ENCODE measurements around the gene SLC35F4.

The SLC35F4 gene

GRCh38 chr14:57847706-57848105, 18.2 kb downstream of the SLC35F4 start:
- no peak for DNase-seq

GRCh38 chr14:57847096-57847495, 18.8 kb downstream of the SLC35F4 start:
- DNase-seq, result no peak

GRCh38 chr14:57846596-57846995, 19.3 kb downstream of the SLC35F4 start:
- no peak for DNase-seq

- DNase-seq, result no peak
These were observed 19.9 kb downstream of the SLC35F4 start for GRCh38 chr14:57845802-57846531.

GRCh38 chr14:57845316-57845715, 20.6 kb downstream of the SLC35F4 start:
- DNase-seq, result no peak

GRCh38 chr14:57837267-57837666, 28.6 kb downstream of the SLC35F4 start:
- DNase-seq, result no peak

- DNase-seq, result no peak
These were observed 30.1 kb downstream of the SLC35F4 start for GRCh38 chr14:57835766-57836165.

GRCh38 chr14:57834961-57835360, 30.9 kb downstream of the SLC35F4 start:
- no peak for DNase-seq

GRCh38 chr14:57834001-57834598, 31.8 kb downstream of the SLC35F4 start:
- DNase-seq, result no peak

- DNase-seq, result no peak
These were observed 32.6 kb downstream of the SLC35F4 start for GRCh38 chr14:57833323-57833722.

GRCh38 chr14:57831981-57832380, 33.9 kb downstream of the SLC35F4 start:
- no peak for DNase-seq

- DNase-seq, result no peak
These were observed 37.2 kb downstream of the SLC35F4 start for GRCh38 chr14:57828713-57829112.

- DNase-seq, result no peak
These were observed 42.8 kb downstream of the SLC35F4 start for GRCh38 chr14:57823015-57823660.

GRCh38 chr14:57822081-57822480, 43.8 kb downstream of the SLC35F4 start:
- no peak for DNase-seq

- DNase-seq, result no peak
These were observed 45.3 kb downstream of the SLC35F4 start for GRCh38 chr14:57820581-57820980.

GRCh38 chr14:57818511-57818910, 47.4 kb downstream of the SLC35F4 start:
- DNase-seq, result no peak

- DNase-seq, result no peak
These were observed 49.2 kb downstream of the SLC35F4 start for GRCh38 chr14:57816568-57817284.

GRCh38 chr14:57814726-57815125, 51.2 kb downstream of the SLC35F4 start:
- no peak for DNase-seq

- no peak for DNase-seq
These were observed 53.2 kb downstream of the SLC35F4 start for GRCh38 chr14:57812741-57813140.

- no peak for DNase-seq
These were observed 53.8 kb downstream of the SLC35F4 start for GRCh38 chr14:57811998-57812546.

GRCh38 chr14:57809808-57810207, 56.1 kb downstream of the SLC35F4 start:
- no peak for DNase-seq

GRCh38 chr14:57797160-57797559, 68.7 kb downstream of the SLC35F4 start:
- no peak for DNase-seq

- DNase-seq, result no peak
These were observed 69.3 kb downstream of the SLC35F4 start for GRCh38 chr14:57796556-57796955.

All from activated T-cell treated with anti-CD3 and anti-CD28 coated beads for 4 hours (primary cell).